ENCODE results near the gene PRRC2B.
"Not testable (repeated sequence)": the region's sequence is repeated elsewhere in the genome, so short reads cannot be mapped to it uniquely, and the experiment has no call there.

Gene PRRC2B

DNA sequence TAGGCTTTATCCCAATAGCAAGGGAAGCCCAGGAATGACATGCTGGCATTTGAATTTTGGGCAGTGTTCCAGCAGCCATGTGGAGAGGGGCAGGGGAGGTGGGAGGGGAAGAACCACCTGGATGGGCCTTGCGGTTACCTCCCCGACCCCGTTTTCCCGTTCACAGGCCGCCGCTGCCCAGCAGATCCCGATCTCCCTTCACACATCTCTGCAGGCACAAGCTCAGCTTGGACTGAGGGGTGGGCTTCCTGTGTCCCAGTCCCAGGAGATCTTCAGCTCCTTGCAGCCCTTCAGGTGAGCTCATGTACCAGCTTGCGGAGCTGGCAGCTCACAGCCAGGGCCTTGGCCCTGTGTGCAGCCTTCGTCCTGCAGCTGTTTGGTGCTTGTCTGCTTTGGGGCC, 93.1 kb downstream of the PRRC2B start:
- no peak for DNase-seq (ENCODE audit: low spot score)

DNA sequence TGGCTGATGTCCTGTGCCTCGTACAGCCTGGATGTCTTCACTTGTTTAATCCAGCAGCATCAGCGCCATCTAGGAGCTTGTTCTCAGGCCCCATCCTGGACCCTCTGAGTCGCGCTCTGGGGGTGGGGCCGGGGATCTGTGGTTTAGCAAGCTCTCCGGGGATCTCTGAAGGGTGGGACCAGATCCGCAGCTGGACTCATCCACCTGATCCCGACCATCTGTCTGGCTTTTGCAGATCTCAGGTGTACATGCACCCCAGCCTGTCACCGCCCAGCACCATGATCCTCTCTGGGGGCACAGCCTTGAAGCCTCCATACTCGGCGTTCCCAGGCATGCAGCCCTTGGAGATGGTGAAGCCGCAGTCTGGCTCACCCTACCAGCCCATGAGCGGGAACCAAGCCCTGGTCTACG, 93.7 kb downstream of the PRRC2B start:
- no peak for DNase-seq (ENCODE audit: low spot score)

DNA sequence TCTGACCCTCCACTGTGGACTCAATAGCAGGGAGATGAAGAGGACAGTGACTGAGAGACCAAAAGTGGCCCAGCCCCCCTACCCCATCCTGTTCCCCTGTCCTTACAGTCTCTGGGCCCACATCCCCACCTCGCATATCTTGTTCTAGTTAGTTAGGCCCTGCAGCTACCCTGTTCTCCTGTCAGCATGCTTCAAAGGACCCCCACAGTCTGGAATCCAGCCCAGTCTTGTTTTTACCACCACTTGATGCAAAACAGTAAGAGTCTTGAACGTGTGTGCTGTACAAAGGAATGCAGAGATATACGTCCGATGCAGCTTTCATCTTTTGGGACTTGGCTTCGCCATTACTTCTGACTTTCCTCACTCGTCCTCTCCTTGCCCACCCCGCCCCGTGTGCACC, 96.6 kb downstream of the PRRC2B start:
- no peak for DNase-seq (ENCODE audit: low spot score)

- DNase-seq (ENCODE audit: low spot score), result no peak
These were observed 97.3 kb downstream of the PRRC2B start for GRCh38 chr9:131491001-131491710.

DNA sequence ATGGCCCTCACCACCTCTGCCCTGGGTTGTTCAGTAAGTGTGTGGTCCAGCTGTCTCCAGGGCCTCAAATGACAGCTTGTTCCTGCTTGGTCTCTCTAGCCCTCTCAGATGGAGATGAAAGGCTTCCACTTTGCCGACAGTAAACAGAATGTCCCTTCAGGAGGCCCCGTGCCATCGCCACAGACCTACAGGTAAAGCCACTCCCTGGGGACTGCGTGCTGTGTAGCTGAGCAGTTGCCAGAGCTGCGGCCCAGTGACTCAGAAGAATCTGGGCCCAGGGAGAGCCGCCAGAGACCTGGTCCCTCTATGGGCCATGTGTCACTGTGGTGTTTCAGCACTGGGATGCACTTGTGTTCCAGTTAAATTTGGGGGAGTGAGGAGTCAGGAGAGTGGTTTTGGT, 98.2 kb downstream of the PRRC2B start:
- DNase-seq (ENCODE audit: low spot score), result no peak

GRCh38 chr9:131494296-131494870, 100.5 kb downstream of the PRRC2B start:
- no peak for DNase-seq (ENCODE audit: low spot score)

DNA sequence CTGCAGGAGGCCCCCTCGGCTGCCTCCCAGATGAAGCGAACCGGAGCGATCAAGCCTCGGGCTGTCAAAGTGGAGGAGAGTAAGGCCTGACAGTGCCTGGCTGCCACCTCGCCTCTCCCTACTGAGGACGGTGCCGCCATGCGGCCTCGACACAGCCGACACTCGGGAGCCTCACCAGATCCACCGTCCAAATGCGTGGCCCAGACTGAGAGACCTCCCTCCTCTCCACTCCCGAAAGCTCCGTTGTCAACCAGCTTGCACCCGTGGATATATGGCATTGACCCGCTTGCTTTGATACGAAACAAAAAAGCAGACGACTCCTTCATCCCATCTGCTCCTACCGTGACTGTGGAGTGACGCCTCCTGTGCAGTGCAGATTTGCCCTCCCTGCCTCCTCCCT, 101.9 kb downstream of the PRRC2B start:
- no peak for DNase-seq (ENCODE audit: low spot score)

DNA sequence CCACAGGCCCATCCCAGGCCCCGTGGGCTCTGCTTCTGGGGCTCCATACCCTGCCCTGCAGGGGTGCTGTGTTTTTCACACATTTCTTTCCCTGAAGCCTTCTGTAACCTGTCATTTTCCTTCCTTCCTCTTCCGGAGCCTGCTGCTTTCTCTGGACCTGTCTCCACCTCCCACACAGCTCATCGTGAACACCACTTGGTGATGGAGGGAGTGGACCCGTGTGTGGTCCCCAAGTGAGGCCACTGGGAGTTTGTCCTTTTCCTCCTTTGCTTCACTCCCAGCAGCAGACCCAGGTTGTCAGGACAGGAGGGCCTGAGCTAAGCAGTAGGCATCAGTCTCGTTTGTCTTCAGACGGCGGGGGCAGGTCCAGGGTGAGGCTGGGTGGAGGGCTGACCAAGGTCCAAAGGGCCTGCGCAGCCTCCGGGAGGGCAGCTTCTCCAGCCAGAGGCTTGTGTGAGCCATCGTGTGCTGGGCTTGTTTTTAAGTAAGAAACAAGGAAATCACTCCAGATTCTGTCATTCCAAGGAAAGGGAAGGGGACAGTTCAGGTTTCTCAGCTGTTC, 103.0 kb downstream of the PRRC2B start:
- DNase-seq (ENCODE audit: low spot score), result no peak

DNA sequence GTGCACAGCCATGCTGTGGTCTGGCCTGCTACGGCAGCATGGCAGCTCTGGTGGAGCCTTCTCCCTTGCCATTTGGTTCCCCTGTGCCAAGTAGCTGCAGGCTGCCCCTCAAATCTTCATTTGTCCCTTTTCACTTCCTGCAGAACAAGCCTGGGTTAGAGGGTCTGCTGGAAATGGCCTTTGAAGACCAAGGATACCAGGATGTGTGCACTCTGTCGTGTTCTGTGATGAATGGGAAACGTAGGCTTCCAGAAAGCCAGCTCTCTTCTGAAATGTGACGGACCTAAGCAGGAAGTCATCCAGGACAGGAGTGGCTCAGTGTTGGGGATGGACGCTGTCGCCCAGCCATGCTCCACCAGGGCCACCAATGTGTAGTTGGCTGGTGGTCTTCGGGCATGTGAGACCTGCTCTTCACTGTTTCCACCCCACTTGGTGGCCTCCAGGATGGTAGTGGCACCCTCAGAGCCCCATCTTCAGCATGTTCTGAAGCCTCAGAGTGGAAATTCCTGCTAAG, 105.4 kb downstream of the PRRC2B start:
- DNase-seq (ENCODE audit: low spot score), result no peak

GRCh38 chr9:131500377-131500776, 106.5 kb downstream of the PRRC2B start:
- no peak for DNase-seq (ENCODE audit: low spot score)

- DNase-seq (ENCODE audit: low spot score), result no peak
These were observed 107.2 kb downstream of the PRRC2B start for GRCh38 chr9:131500939-131501541.

GRCh38 chr9:131502781-131503625, 109.1 kb downstream of the PRRC2B start, which contains the start of gene POMT1:
TSS of gene POMT1 (plus strand) at chr9:131502918. CDS start at chr9:131504219, 1,301 bp downstream.
- peak; percentile 98 for DNase-seq (ENCODE audit: low spot score)

GRCh38 chr9:131503626-131504465, 110.0 kb downstream of the PRRC2B start:
- peak; percentile 85 for DNase-seq (ENCODE audit: low spot score)

DNA sequence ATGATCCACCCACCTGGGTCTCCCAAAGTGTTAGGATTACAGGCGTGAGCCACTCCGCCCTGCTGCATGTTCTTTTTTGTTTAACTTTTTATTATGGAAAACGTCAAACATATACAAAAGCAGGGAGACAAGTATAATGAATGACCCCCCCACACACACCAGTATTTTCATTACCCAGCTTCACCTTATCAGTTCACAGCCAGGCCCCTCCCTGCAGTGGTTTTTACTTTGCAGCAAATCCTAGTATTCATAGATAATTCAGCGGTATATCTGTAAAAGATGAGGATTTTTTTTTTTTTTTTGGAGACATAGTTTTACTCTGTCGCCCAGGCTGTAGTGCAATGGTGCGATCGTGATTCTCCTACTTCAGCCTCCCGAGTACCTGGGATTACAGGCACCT, 111.1 kb downstream of the PRRC2B start:
- no peak for DNase-seq (ENCODE audit: low spot score)

GRCh38 chr9:131511416-131511815, 117.5 kb downstream of the PRRC2B start:
- no peak for DNase-seq (ENCODE audit: low spot score)

GRCh38 chr9:131511880-131512279, 118.0 kb downstream of the PRRC2B start:
- no peak for DNase-seq (ENCODE audit: low spot score)

GRCh38 chr9:131513177-131513576, 119.3 kb downstream of the PRRC2B start:
- no peak for DNase-seq (ENCODE audit: low spot score)

- DNase-seq (ENCODE audit: low spot score), result not testable (repeated sequence)
These were observed 121.7 kb downstream of the PRRC2B start for GRCh38 chr9:131515559-131516031.

DNA sequence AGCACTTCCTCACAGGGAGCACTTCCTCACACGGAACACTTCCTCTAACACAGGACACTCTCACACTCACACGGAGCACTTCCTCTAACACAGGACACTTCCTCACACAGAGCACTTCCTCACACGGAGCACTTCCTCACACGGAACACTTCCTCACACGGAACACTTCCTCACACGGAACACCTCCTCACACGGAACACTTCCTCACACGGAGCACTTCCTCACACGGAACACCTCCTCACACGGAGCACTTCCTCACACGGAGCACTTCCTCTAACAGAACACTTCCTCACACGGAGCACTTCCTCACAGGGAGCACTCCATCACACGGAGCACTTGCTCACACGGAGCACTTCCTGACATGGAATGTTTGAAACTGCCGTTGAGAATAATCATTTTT, 122.2 kb downstream of the PRRC2B start:
- no peak for DNase-seq (ENCODE audit: low spot score)

DNA sequence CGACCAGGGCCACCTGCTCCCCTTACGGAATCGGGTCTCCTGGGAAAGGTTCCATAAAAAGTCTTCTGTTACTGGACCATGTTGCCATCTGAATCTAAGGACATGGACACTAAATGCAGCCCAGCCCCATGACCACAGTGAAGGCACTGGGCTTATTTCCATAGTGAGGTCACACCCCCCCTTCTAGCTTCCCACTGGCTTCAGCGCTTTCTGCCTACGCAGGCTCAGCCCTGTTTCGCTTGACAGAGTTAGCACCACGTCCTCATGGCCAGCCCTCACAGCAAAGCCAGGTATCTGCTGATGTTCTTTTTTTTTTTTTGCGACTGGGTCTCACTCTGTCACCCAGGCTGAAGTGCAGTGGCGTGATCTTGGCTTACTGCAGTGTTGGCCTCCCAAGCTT, 123.0 kb downstream of the PRRC2B start:
- no peak for DNase-seq (ENCODE audit: low spot score)

DNA sequence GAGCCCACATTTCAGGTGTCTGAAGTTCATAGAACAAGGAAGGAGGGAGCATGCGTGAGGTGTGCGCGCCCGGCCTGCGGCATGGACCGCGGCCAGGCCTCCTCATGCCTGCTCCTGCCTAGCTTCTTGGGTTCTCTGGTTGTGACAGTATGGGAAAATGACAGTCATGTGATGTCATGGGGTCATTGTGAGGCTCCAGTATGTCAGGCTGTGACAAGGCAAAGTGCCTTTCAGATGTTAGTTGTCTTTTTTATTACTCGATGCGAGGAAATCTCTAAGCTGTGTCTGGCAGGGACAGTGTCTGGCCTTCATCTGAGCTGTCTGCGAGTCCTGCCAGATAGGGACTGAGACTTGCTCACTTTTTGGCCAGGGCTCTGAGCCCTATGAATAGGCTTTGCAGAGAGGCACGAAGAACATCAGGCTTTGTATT, 123.9 kb downstream of the PRRC2B start:
- DNase-seq (ENCODE audit: low spot score), result no peak

Data from HuH-7.5 (cell line).